Measurements from ENCODE around the gene ETV6. TPM values are rescaled to one million over a fixed set of nuclear protein-coding genes. Genes with fewer than 3 reads are reported as not detected.

Gene ETV6
- total RNA-seq, 1 experiment from 2014 or later: 2.2 TPM

DNA sequence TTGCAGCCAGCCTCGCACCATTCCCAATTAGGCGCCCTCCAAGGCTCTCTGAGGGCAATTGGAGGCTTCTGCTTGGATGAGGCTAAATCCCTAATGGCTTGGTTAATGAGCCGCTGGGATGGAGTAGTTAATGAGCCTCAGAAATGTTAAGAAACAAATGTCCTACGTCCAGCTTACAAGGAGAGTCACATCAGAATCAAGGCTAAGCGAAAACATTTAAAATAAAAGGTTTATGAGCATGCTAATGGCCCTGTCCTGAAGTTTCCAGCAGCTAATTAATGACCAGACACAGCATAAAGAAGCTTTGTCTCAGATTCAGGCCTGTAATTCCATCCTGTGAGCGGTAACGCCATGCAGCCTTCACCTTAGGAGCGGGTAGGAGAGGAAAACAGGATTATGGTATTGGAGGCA lies 220.6 kb downstream of the ETV6 start:
- no peak for DNase-seq (ENCODE audit: extremely low read depth, low read depth)

DNA sequence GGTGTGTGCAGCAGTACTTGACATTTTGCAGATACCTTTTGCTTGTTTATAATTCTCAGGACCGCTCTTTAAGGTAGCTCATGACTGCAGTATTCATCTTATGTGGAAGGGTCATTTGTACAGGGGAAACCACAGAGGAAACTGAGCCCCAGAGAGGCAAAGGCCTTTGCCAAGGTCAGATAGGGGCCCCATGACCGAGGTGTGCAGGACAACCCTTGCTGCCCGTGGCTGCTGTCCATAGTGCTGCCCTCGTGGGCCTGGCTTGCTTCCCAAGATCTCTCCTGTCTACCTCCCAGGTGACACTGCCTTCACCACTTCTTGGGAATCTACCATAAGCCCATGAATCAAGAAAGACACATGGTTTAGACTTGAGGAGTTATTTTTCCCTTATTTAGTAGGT lies 222.6 kb downstream of the ETV6 start:
- no peak for DNase-seq (ENCODE audit: extremely low read depth, low read depth)

DNA sequence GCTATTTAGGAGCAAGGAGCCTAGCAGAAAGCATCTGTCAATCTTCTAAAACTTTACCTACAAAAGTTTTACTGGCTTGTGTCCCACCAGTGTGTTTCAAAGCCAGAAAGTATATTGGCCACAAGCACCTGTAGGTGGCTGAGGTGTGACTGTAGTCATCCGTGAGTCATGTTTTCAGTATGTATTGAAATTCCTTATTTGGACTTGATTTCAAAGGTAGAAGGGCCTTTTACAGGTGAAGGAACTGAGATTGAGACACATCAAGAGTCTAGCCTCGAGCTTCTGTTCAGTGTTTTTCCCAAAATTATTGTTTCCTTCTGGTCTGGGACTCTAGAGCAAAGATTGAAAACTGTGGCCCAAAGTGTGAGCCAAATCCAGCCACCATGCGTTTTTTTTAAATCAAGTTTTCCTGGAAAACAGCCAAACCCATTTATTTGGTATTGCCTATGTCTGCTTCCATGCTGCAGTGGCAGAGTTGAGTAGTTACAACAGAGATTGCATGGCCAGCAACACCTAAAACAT lies 226.0 kb downstream of the ETV6 start:
- no peak for DNase-seq (ENCODE audit: extremely low read depth, low read depth)

DNA sequence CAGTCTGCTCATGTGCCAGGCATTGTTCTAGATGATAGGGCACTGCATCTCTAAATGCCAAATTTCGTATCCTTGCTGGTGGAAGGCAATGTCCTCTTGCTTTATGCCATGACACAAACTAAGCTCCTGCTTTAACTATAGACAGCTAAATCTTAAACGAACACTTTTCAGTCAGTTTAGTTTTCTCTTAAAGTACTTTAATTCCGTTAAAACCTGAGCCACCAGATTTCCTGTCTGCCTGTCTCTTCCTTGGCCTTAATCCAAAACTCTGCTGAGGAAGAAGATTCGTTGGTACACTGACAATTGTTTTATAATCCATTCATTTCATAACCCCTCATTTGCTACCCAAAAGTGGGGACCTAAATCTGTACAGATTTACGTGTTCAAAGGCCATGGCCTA lies 226.8 kb downstream of the ETV6 start:
- no peak for DNase-seq (ENCODE audit: extremely low read depth, low read depth)

DNA sequence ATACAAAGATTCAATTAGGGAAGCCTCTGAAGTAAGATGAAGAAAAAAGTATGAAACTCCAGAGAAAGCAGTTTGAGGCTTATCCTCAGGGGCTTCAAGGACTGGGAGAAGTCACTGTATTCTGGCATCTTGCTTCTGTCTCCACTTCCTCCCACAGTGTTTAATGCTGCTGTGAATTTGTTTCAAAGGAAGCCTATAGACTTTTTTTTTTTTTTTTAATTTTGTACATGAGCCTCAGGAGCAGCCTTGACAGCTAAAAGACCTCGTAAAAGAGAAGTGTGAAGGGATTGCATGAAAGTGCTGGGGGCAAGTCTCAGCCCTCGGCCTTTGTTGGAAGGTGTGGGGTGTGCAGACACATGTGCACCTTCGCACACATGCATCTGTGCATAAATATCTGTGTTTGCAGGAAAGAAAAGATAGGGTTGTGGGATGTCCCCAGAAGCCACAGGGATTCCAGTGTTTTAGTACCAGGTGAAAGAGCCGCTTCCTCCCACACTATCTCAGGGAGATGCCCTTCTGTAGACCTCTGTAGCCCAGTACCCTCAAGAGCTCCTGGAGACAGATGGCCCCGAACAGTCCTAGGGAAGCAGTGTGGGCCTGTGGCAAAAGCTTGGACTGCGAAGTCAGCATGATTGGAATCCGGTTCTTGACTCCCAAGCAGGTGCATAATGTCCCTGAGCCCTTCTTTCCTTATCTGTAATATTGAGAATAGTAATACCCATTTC lies 227.8 kb downstream of the ETV6 start:
- DNase-seq (ENCODE audit: extremely low read depth, low read depth): no peak

DNA sequence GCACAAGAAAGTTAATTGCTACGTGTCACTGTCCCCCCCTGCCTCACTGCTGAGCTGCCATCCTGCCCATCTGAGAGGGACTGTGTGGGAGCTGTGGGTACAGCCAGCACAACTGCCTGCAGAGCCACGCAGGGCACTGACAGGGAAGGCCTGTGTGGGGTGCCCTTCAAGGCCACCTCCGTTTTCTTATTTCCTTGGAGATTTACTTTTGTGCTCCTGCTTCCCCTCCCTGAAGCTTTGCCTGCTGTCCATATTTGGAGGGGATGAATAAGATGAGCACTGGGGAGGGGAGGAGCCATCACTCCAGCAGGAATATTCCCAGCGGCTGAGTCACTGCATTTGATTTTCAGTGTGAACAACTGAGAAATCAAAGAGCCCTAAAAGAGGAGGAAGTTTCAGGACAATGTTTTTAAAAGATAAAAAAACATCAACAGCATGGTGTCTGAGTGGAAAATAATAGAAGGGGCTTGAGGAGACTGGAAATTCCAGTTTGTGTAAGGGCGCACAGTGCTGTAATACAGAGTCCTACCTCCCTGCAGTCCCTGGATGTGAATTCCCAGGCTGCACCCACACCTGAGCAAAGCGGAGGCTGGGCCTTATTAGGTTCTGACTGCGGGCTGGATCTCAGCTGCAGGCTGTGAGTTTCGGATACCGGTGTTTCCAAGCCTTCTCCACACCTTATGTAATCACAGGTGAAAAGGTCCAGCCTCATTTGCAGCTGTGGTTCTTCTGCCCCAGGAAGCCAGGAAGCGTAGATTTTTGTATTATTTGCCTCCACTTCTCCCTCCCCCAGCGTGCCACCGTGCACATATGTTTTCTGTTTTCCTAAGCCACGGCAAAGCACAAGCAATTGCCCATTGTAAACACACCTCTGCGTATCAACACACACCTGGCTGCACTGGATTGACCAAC lies 228.7 kb downstream of the ETV6 start:
- DNase-seq (ENCODE audit: extremely low read depth, low read depth): no peak

DNA sequence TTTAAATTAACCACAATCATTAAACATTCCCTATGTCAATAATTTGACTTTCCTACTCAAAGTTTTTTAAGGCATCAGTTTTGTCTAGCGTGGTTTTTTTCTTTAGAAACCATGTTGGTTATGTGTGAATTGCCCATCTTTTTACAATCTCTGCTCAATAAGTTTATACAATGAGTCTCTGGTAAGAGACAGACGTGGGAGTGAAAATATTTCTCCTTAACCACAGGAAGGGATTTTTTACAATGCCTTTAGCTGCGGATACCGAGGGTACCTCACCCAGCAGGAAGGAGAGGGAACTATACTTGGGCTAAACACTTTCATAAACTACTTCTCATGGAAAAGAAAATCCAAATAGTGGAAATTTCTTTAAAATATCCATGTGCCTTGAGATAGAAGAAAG lies 229.8 kb downstream of the ETV6 start:
- DNase-seq (ENCODE audit: extremely low read depth, low read depth): no peak

DNA sequence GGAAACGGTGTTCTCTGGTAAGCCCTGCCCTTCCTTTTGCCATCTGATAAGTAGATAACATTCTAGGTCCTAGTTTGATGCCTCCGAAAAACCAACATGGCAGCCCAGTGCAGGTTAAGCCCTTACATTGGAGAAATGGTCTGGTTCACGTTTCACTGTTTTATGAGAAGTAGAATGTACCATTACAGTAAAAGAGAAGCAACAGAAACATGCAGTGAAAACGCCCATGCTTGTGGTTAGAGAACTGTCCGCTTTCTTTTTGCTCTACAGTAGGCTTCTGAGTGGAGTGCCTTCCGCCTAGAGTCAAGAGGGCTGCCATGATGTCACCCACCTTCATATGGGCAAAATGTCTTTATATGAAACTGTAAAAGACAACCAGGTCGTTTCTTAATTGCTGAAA lies 230.9 kb downstream of the ETV6 start:
- no peak for DNase-seq (ENCODE audit: extremely low read depth, low read depth)

DNA sequence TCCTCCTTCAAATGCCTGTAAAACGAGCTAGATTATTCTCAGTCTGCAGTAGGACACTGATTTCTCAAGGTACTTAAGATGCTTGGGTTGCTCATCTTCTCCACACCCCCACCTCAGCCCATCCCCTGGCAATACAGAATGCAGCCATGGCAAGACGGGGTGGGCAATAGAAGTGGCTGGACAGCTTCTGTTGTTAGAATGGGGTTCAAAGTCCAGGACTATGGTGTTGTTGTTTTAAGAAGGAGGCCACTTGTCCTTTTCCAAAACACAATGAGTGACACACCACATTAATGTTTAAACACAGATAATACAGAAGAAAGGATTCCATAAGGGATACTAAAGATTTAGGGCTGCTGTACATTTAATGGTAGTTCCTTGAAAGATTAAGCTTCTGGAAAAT lies 232.4 kb downstream of the ETV6 start:
- DNase-seq (ENCODE audit: extremely low read depth, low read depth): no peak

DNA sequence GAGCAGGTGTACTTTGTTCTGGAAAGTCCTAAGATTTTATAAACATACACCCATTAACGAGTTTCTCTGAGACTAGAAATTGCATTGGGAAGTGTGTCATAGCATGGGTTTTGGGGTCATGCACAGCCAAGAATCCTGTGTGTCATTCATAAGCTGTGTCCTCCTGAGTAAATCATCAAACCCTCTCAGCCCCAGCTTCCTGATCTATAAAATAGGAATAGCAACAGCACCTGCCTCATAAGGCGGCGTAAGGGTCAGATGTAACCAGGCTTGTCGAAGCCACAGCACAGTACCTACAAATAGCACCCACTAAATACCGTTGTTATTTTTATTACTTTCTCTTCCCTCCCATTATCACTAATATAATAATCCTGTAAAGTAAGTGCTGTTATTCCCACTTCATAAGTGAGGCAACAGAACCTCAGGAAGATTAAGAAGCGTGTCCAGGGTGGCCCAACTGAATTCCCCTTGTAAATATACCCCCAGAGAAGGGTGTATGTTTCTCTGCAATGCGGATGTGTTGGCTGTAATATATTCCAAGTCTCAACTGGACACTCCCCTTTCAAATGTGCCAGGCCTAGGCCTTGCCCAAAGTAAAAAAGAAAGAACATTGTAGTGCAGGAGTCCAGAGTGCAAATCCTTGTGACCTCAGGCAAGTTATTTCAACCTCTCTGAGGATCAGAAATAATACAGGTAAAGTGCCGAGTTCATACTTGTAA lies 233.0 kb downstream of the ETV6 start:
- DNase-seq (ENCODE audit: extremely low read depth, low read depth): no peak

DNA sequence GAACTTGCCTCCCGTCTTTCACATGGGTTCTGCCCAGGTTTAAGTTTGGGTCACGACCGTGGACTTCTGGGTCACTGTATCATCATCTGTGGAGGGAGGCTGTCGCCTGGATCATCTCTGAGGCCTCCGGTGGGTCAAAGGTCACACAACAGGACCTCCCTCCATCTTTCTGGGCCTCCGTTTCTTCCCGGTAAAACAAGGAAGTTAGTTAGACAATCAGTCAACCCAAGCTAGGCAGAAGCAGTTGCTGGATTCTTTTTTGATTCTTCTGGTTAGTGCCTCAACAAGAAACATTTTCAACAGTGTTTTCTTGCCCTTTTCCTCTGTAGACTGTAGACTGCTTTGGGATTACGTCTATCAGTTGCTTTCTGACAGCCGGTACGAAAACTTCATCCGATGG lies 234.6 kb downstream of the ETV6 start:
- DNase-seq (ENCODE audit: extremely low read depth, low read depth): no peak

DNA sequence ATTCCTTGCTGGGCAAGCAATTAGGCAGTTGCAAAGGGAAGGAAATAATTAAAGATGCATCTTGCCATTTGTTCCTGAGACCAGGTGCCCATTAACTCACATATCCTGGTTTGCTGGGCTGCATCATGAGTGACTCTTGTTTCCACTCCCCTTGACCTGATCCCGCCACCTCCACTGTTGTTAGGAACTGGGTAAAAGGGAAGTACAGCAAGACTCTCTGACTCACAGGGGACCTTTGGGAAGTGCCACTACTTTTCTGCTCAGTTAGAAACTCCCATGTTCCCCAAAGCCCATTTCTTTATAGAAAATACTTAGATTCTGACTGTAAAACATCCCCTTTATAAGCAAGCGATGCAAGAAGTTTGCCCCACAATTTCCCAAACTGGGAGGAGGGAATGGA lies 235.2 kb downstream of the ETV6 start:
- DNase-seq (ENCODE audit: extremely low read depth, low read depth): no peak

DNA sequence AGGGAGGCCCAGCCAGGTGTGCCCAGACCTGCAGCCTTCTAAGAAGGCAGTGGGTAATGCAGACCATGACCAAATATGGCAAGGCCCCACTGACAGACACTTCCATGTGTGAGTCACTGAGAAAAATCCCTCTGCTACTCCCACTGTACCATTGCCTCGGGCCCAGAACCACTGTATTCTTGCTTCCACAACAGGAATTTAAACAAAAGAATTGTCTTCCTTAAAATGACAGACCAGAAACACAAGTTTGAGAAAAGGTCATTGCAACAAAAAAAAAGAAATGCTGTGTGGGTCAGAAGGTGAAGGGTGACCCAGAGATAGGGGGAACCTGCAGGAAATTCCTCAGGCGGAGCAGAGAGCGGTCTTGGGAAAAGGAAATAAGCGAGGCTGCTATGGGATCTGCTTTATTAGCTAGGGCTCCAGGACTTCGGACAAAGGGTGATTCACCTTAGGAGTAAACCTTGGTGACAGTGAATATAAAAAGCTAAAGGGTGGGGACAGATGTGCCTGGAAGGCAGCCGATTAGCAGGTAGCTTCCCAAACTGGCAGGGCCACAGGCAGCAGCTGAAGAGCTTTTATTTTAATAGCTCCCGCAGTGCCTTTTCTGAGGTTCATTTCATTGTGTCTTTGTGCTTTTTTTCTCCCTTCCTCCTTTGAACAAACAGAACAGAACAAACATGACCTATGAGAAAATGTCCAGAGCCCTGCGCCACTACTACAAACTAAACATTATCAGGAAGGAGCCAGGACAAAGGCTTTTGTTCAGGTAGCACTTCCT lies 236.0 kb downstream of the ETV6 start:
- no peak for DNase-seq (ENCODE audit: extremely low read depth, low read depth)

DNA sequence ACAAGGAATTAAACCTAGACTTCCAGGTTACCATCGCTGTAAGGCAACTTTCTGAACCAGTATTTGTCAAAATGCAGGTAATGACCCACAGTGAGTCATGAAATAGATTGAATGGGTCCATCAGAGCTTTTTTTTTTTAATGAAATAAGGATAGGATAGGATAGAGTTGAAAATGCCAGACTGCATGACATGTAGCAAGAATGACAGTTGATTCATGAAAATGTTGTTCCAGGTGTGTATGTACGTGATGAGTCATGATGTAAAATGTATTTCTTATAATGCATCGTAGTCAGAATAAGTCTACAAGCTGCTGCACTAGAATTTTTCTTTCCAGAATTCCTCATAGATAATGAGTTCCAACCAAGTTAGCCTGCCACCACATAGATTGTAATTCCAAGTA lies 236.9 kb downstream of the ETV6 start:
- DNase-seq (ENCODE audit: extremely low read depth, low read depth): no peak

DNA sequence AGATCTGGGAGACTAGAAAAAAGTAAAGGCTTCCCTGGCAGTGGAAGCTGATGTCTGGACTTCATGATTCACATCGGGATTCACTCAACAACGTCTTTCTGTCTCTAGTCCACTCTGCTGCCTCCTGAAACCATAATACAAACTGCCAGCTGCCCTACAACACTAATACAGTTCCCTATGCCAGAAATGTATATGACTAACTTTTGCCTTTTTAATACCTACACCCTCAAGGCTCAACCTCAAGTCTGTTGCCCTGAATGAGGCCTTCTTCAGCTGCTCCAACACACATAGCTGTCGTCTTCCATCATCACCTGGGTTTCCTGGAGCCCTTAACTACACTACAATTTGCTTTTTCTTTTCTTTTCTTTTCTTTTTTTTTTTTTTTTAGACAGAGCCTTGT lies 238.6 kb downstream of the ETV6 start:
- no peak for DNase-seq (ENCODE audit: extremely low read depth, low read depth)

DNA sequence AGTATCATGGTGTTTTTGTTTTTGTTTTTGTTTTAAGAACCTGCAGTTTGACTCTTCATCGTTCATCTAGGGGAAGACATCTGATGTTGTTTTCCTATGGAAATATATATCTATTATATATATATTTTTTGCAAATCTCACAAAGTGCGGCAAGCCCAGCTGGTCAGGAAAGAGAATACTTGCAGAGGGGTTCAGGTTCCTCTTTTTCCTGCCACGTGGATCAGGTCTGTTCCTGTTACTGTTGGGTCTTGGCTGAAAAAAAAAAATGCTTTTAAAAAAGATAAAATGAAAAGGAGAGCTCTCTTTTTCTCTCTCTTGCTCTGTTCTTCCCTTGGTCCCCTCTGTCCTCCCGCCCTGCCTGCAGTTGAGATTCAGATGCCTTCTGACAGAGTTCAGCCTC lies 241.9 kb downstream of the ETV6 start:
- DNase-seq (ENCODE audit: extremely low read depth, low read depth): no peak

DNA sequence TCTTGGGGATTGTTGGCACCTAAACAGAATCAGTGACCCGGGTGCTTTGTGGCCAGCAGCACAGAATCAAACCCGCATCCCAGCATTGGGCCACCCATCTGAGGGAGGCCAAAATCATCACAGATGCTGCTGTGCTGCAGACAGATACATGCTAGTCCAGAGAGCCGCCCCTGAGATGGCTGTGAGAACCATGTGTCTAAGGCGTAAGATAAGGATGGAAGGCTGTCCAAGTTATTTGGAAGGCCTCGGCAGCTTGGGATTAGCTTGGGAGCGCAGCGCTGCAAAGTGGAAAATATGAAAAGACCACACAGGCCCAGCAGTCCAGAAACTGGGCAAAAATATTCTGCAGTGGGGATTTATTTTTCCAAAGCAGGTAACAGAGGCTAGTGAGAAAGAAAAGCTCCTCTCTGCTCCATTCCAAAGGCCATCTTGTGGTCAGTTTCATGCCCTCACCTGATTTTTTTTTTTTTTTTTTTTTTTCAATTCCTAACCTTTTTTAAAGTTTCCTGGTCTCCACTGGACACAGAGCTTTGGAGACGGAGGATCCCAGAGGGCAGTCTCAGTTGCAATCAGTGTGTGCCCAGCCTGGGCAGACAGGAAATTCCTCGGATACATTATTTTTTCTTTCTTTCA lies 242.4 kb downstream of the ETV6 start:
- no peak for DNase-seq (ENCODE audit: extremely low read depth, low read depth)

DNA sequence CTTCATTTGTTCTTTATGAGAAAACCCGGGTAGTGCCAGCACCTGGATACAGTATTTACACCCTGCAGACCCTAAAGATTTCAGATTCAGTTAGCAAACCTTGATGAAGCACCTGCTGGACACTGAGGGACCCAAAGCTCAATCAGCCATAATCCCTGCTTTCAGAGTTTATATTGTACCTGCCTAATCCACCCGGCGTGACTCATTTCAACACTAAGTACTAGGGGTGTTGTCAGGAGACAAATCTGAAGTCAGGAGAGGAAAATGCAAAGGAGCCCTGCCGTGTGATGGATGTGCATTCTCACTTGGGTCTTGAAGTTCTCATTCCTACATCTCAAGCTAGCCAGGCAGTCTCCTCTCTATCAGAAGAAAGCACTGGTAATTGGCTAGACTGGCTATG lies 244.5 kb downstream of the ETV6 start:
- DNase-seq (ENCODE audit: extremely low read depth, low read depth): no peak

DNA sequence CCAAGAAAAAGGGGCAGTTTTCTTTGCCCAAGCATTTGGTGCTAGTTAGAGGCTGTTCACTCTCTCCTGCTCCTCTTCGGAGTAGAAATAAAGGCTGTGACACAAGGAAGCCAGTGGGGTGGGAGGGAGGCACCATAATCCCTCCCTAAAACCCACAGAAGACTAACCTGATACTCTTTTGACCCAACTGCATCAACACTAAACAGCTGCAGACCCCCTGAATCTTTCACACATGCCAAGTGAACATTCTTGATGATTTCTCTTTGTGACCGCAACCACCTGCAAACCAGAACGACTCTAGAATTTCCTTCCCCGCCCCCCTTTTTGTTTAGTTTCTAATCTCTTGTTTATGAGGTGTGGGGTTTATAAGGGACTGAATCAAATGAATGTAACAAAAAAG lies 245.4 kb downstream of the ETV6 start:
- no peak for DNase-seq (ENCODE audit: extremely low read depth, low read depth)

Measured in NCI-H460 (cell line).